Ascending aorta (tissue), 2 donors: ENCODE data around the gene HYOU1. TPM values are rescaled to one million over a fixed set of nuclear protein-coding genes. Genes with fewer than 3 reads are reported as not detected.

ENCODE experiments used
- DNase-seq, 2 donors: peaks; one replicate each; pipeline ENCODE4 v3.0.0-alpha.2; 2019; ENCODE audit warnings: low spot score in 2 of 2
- H3K27ac ChIP-seq, 2 donors: fragments of 200-600 bp; sonication (generic); one replicate each; pipeline ENCODE4 v1.5.1; 2016 to 2017; ENCODE audit warnings: mild to moderate bottlenecking in 1 of 2
- H3K27me3 ChIP-seq: fragments of 200-600 bp; sonication (generic); one replicate; pipeline ENCODE4 v1.5.1; 2017
- H3K36me3 ChIP-seq, 2 donors: fragments of 200-600 bp; sonication (generic); one replicate each; pipeline ENCODE4 v1.5.1; 2016
- H3K4me1 ChIP-seq, 2 donors: fragments of 200-600 bp; sonication (generic); one replicate each; pipeline ENCODE4 v1.5.1; 2016 to 2017; ENCODE audit warnings: mild to moderate bottlenecking in 1 of 2
- H3K4me3 ChIP-seq, 2 donors: fragments of 200-600 bp; sonication (generic); one replicate each; pipeline ENCODE4 v1.5.1; 2016 to 2017; ENCODE audit warnings: mild to moderate bottlenecking in 1 of 2
- H3K9me3 ChIP-seq, 2 donors: fragments of 200-600 bp; sonication (generic); one replicate each; pipeline ENCODE4 v1.5.1; 2016
- CTCF ChIP-seq, 3 experiments: fragments of 200-600 bp in 2 of 3; fragments of 450-650 bp in 1 of 3; sonication (generic) in 2 of 3; IDR thresholded peaks; one replicate each; pipeline ENCODE4 v1.5.1; 2016 to 2019; ENCODE audit warnings: antibody characterized with exemption in 3 of 3, mild to moderate bottlenecking in 1 of 3, moderate library complexity in 1 of 3
- intact Hi-C: fragments of 100-400 bp; cut with DNase I; formaldehyde crosslinking; loops from one replicate; pipeline ENCODE4 v1.15.1; 2023
- total RNA-seq: library from RNA; depleted of rRNA; stranded (reverse); fragments of >200 nt; gene quantifications from one replicate; pipeline ENCODE4 v1.1.0, GENCODE V29; 2016

Gene HYOU1
- total RNA-seq, 1 donor from 2014 or later: 98.4 TPM

GRCh38 chr11:119028346-119029068 is 28.5 kb downstream of the HYOU1 start:
- Histone ChIP-seq H3K27ac (peak overlapping the region in 1 of 2 donors; percentile 15), H3K4me1 (peaks cover 5 to 13% of the 10 kb centered on the region in 2 donors), H3K27me3 (no peaks in the 10 kb centered on the region), H3K9me3 (no peaks in the 10 kb centered on the region), H3K4me3 (no peak overlapping the region), H3K36me3 (peaks cover 0 to 22% of the 10 kb centered on the region in 2 donors)
- intact Hi-C loops: no loop called here
- DNase-seq: no peak
- TF ChIP-seq CTCF (IDR thresholded peaks at IDR 0.05): no peak

GRCh38 chr11:119027561-119028345 is 29.3 kb downstream of the HYOU1 start:
- Histone ChIP-seq H3K27ac (no peak overlapping the region), H3K36me3 (peaks cover 4 to 29% of the 10 kb centered on the region in 2 donors), H3K4me3 (no peak overlapping the region), H3K4me1 (peaks cover 5 to 13% of the 10 kb centered on the region in 2 donors), H3K27me3 (no peaks in the 10 kb centered on the region), H3K9me3 (no peaks in the 10 kb centered on the region)
- intact Hi-C loops: no loop called here
- DNase-seq: no peak
- TF ChIP-seq CTCF (IDR thresholded peaks at IDR 0.05): no peak

GRCh38 chr11:119026970-119027369 is 30.0 kb downstream of the HYOU1 start:
- no peaks in the 10 kb centered on the region for H3K9me3 ChIP-seq
- intact Hi-C loops: no loop called here
- DNase-seq: no peak
- peaks cover 9 to 36% of the 10 kb centered on the region in 2 donors for H3K36me3 ChIP-seq
- peak overlapping the region in 1 of 2 donors; percentile 0 for H3K27ac ChIP-seq
- H3K4me3 ChIP-seq: no peak overlapping the region
- TF ChIP-seq CTCF (IDR thresholded peaks at IDR 0.05): no peak
- H3K4me1 ChIP-seq: peaks cover 5 to 13% of the 10 kb centered on the region in 2 donors
- H3K27me3 ChIP-seq: no peaks in the 10 kb centered on the region

GRCh38 chr11:119025978-119026766 is 30.8 kb downstream of the HYOU1 start:
- Histone ChIP-seq H3K4me1 (peaks cover 5 to 14% of the 10 kb centered on the region in 2 donors), H3K4me3 (no peak overlapping the region), H3K36me3 (peaks cover 9 to 43% of the 10 kb centered on the region in 2 donors), H3K9me3 (no peaks in the 10 kb centered on the region), H3K27ac (peak overlapping the region; percentile 0 to 48), H3K27me3 (no peaks in the 10 kb centered on the region)
- intact Hi-C loops: no loop called here
- no peak for TF ChIP-seq CTCF (IDR thresholded peaks at IDR 0.05)
- DNase-seq: no peak

- H3K4me1 ChIP-seq: peaks cover 5 to 12% of the 10 kb centered on the region in 2 donors
- no peaks in the 10 kb centered on the region for H3K27me3 ChIP-seq
- H3K4me3 ChIP-seq: no peak overlapping the region
- no peaks in the 10 kb centered on the region for H3K9me3 ChIP-seq
- no peak for DNase-seq
- H3K27ac ChIP-seq: peak overlapping the region; percentile 0 to 48
- H3K36me3 ChIP-seq: peaks cover 9 to 43% of the 10 kb centered on the region in 2 donors
- TF ChIP-seq CTCF (IDR thresholded peaks at IDR 0.05): no peak
- intact Hi-C loops: no loop called here
These were observed 31.5 kb downstream of the HYOU1 start for GRCh38 chr11:119025541-119025940.
